Measurements from ENCODE around the gene PTPN1.
"Not testable (repeated sequence)": the region's sequence is repeated elsewhere in the genome, so short reads cannot be mapped to it uniquely, and the experiment has no call there.

PTPN1 gene

GRCh38 chr20:50620459-50620858 lies 110.3 kb downstream of the PTPN1 start:
- DNase-seq: not testable (repeated sequence)

- DNase-seq: no peak
Observed at GRCh38 chr20:50621068-50621665, 111.0 kb downstream of the PTPN1 start.

GRCh38 chr20:50624351-50625016 lies 114.3 kb downstream of the PTPN1 start:
- no peak for DNase-seq

- DNase-seq: no peak
Observed at GRCh38 chr20:50625986-50626677, 115.9 kb downstream of the PTPN1 start.

- no peak for DNase-seq
Observed at GRCh38 chr20:50627747-50628146, 117.6 kb downstream of the PTPN1 start.

GRCh38 chr20:50628332-50628731 lies 118.1 kb downstream of the PTPN1 start:
- no peak for DNase-seq

GRCh38 chr20:50628853-50629669 lies 118.9 kb downstream of the PTPN1 start:
- DNase-seq: no peak

- no peak for DNase-seq
Observed at GRCh38 chr20:50629670-50630045, 119.5 kb downstream of the PTPN1 start.

GRCh38 chr20:50630578-50631263 lies 120.5 kb downstream of the PTPN1 start:
- no peak for DNase-seq

GRCh38 chr20:50632236-50632635 lies 122.1 kb downstream of the PTPN1 start:
- no peak for DNase-seq

- no peak for DNase-seq
Observed at GRCh38 chr20:50632701-50633100, 122.5 kb downstream of the PTPN1 start.

GRCh38 chr20:50633361-50633760 lies 123.2 kb downstream of the PTPN1 start:
- DNase-seq: no peak

- no peak for DNase-seq
Observed at GRCh38 chr20:50634191-50634590, 124.0 kb downstream of the PTPN1 start.

Measured in hippocampal formation (tissue), 2 donors.